HG02970 (cell line): ENCODE results near the gene ZDHHC17.
A peak's percentile ranks its signal among the peaks of the same experiment; 100 is the strongest.
"Not testable (repeated sequence)": the region's sequence is repeated elsewhere in the genome, so short reads cannot be mapped to it uniquely, and the experiment has no call there.

Experiments
- ATAC-seq: cut with Tn5 transposase; IDR thresholded peaks from one replicate; pipeline ENCODE4 v1.9.1; 2021; ENCODE audit warnings: mild to moderate bottlenecking, moderate library complexity, moderate number of reproducible peaks; ENCODE audit not compliant: unreplicated experiment, low FRiP score

The ZDHHC17 gene

GRCh38 chr12:76763746-76764675 lies at the start of gene ZDHHC17:
ZDHHC17 (plus strand) TSS chr12:76764115; CDS start chr12:76764237, 122 bp downstream.
- ATAC-seq = peak; percentile 97

GRCh38 chr12:76714415-76714814 lies 49.5 kb upstream of the ZDHHC17 start:
- no peak for ATAC-seq

GRCh38 chr12:76714861-76715260 lies 49.1 kb upstream of the ZDHHC17 start:
- no peak for ATAC-seq

GRCh38 chr12:76715332-76715731 lies 48.6 kb upstream of the ZDHHC17 start:
- no peak for ATAC-seq

GRCh38 chr12:76717314-76717713 lies 46.6 kb upstream of the ZDHHC17 start:
- no peak for ATAC-seq

GRCh38 chr12:76719171-76720041 lies 44.5 kb upstream of the ZDHHC17 start:
- ATAC-seq = no peak

GRCh38 chr12:76720068-76720467 lies 43.8 kb upstream of the ZDHHC17 start:
- ATAC-seq = no peak

- no peak for ATAC-seq
These were observed 37.3 kb upstream of the ZDHHC17 start for GRCh38 chr12:76726626-76727025.

- not testable (repeated sequence) for ATAC-seq
These were observed 31.7 kb upstream of the ZDHHC17 start for GRCh38 chr12:76732188-76732587.

GRCh38 chr12:76737689-76738088 lies 26.2 kb upstream of the ZDHHC17 start:
- ATAC-seq = not testable (repeated sequence)

GRCh38 chr12:76738824-76739579 lies 24.9 kb upstream of the ZDHHC17 start:
- no peak for ATAC-seq

GRCh38 chr12:76739896-76740295 lies 24.0 kb upstream of the ZDHHC17 start:
- ATAC-seq = no peak

- ATAC-seq = no peak
These were observed 23.4 kb upstream of the ZDHHC17 start for GRCh38 chr12:76740501-76740900.

- ATAC-seq = no peak
These were observed 18.6 kb upstream of the ZDHHC17 start for GRCh38 chr12:76745343-76745742.

GRCh38 chr12:76746516-76746915 lies 17.4 kb upstream of the ZDHHC17 start:
- no peak for ATAC-seq

GRCh38 chr12:76747245-76747644 lies 16.7 kb upstream of the ZDHHC17 start:
- ATAC-seq = no peak

GRCh38 chr12:76755829-76756379 lies 8.0 kb upstream of the ZDHHC17 start:
- ATAC-seq = no peak

GRCh38 chr12:76757694-76758093 lies 6.2 kb upstream of the ZDHHC17 start:
- ATAC-seq = no peak

GRCh38 chr12:76762601-76762980 lies 1.3 kb upstream of the ZDHHC17 start:
- ATAC-seq = no peak

- no peak for ATAC-seq
These were observed 941 bp downstream of the ZDHHC17 start for GRCh38 chr12:76764856-76765255.
